Measurements from ENCODE around the gene CES5A.

DNA sequence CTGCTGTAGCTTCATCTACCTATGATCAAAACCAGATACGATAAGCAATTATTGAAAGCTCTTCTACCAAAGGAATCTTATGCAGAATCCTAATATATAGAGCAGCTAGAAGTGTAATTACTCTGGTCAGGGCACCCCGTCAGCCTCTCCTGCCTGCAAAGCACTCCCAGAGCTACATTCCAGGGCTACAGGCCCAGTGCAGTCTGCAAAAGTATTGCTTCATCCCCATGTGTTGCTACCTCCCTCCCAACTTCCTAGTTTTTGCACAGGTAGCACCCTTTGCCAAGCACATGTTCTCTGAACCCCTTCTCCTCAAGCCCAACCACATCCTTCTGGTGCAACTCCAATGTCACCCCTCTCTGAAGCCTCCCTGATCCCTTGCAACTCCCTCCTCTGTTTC, 7.0 kb downstream of the CES5A start:
- no peak for TF ChIP-seq EZH2 (IDR thresholded peaks at IDR 0.05; ENCODE audit: borderline replicate concordance, insufficient read depth, low read depth, low read length, poor library complexity, severe bottlenecking)
- TF ChIP-seq, protein P1, sequence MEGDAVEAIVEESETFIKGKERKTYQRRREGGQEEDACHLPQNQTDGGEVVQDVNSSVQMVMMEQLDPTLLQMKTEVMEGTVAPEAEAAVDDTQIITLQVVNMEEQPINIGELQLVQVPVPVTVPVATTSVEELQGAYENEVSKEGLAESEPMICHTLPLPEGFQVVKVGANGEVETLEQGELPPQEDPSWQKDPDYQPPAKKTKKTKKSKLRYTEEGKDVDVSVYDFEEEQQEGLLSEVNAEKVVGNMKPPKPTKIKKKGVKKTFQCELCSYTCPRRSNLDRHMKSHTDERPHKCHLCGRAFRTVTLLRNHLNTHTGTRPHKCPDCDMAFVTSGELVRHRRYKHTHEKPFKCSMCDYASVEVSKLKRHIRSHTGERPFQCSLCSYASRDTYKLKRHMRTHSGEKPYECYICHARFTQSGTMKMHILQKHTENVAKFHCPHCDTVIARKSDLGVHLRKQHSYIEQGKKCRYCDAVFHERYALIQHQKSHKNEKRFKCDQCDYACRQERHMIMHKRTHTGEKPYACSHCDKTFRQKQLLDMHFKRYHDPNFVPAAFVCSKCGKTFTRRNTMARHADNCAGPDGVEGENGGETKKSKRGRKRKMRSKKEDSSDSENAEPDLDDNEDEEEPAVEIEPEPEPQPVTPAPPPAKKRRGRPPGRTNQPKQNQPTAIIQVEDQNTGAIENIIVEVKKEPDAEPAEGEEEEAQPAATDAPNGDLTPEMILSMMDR (IDR thresholded peaks at IDR 0.05): no peak

All from B cell (primary cell).